ENCODE data around the gene EPSTI1.
A peak's percentile ranks its signal among the peaks of the same experiment; 100 is the strongest.
"Not testable (repeated sequence)": the region's sequence is repeated elsewhere in the genome, so short reads cannot be mapped to it uniquely, and the experiment has no call there.

EPSTI1 gene

GRCh38 chr13:42883771-42884467 is 108.1 kb downstream of the EPSTI1 start:
- peak; percentile 64 for DNase-seq

DNA sequence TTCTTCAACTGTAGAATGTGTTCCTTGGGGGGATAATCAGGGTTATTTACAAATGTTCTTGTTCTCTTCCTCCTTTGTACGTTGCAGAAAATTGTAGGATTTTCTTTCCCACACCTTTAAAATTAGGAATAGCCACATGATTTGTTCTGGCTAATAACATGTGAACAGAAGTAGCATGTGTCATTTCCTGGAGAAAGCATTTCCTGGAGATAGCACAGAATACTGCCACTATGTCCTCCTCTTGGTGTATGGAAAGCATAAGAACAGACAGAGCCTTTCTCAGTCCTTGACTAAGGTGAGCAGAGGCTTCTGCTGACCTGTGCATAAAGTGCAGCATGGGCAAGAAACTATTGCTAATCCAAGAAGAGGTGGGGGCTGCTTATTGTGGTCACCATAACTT is 108.9 kb downstream of the EPSTI1 start:
- DNase-seq: peak; percentile 4

- no peak for DNase-seq
Observed at GRCh38 chr13:42880056-42880605, 111.9 kb downstream of the EPSTI1 start.

DNA sequence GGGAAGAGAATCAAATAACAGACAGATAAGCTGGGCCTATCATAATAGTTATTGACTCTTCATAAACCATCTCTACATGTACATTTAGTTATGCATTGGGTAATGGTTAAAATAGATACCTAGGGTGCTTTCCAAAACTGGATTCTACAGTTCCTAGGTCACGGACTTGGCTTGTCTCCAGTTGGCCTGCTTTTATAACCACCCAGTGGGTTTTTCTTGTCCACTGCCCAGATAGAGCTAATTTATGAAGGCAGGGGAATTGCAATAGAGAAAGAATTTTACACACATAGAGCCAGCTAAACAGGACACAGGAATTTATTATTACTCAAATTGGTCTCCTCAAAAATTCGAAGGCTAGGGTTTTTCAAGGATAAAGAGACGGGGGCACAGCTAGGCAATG is 113.3 kb downstream of the EPSTI1 start:
- no peak for DNase-seq

DNA sequence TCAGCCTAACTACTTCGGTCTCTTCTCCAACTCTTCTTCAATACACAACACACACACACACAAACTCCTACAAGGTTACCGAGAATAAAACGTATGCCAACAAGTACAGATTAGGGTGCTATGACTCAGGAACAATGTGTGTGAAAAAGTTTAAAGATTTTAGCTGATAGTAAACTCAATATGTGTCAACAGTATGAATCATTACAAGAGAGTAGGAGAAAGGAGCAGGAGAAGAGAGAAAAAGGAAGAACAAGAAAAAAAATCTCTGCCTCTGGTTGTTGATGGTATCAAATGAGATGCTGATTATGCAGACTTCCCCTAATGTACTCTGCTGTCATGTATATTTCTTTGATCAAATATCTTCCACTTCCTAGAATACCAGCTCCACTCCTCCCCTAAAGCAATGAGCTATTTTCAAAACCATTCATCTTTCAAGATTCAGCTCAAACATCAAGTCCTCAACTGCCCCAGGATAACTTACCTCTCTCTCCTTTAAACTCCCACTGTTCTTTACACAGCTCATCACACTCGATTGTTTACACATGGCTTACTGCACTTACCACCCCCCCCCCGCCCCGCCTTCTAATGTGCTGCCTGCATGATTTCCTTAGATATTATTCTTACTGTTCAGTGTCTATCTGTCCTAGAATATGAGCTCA is 115.0 kb downstream of the EPSTI1 start:
- peak; percentile 57 for DNase-seq

DNA sequence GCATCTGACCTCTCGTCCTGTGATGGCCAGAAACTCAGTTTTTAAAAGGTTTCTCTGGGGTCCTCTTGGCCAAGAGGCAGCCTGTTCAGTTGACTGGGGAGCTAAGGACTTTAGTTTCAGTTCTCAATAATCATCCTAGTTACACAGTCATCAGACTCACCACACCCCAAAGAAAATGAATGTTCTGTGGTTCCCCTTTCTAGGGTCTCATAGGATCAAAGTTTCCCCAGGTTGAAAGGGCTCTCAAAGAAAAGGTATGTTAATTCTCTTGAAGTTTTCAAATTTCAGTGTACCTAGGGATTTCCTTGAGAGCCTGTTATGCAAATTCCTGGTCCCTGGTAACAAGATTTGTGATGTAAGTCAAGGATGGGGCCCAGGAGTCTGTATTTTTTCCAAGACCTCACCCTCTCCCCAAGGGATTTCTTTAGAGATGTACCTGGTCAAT is 115.7 kb downstream of the EPSTI1 start:
- no peak for DNase-seq

GRCh38 chr13:42875475-42876269 is 116.4 kb downstream of the EPSTI1 start:
- DNase-seq: no peak

DNA sequence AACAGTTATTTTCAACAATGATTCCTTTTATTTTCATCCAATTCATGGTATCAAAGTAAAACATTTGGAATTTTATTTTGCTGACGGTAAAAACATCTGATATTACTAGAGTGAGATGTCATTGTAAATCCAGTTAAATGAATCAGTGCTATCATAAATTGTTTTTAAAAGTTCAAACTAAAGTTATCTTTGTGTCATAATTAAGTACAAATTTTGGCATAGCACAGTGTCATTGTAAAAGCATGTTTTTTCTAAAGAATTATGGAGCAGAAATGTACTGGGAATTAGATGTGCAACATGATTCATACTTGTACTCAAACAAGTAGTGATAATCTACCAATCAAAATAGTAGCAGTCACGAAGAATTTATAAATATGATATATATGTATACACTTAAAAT is 117.8 kb downstream of the EPSTI1 start:
- no peak for DNase-seq

- DNase-seq: no peak
Observed at GRCh38 chr13:42873081-42873480, 119.0 kb downstream of the EPSTI1 start.

- no peak for DNase-seq
Observed at GRCh38 chr13:42867232-42867631, 124.8 kb downstream of the EPSTI1 start.

- DNase-seq: no peak
Observed at GRCh38 chr13:42865768-42866102, 126.3 kb downstream of the EPSTI1 start.

DNA sequence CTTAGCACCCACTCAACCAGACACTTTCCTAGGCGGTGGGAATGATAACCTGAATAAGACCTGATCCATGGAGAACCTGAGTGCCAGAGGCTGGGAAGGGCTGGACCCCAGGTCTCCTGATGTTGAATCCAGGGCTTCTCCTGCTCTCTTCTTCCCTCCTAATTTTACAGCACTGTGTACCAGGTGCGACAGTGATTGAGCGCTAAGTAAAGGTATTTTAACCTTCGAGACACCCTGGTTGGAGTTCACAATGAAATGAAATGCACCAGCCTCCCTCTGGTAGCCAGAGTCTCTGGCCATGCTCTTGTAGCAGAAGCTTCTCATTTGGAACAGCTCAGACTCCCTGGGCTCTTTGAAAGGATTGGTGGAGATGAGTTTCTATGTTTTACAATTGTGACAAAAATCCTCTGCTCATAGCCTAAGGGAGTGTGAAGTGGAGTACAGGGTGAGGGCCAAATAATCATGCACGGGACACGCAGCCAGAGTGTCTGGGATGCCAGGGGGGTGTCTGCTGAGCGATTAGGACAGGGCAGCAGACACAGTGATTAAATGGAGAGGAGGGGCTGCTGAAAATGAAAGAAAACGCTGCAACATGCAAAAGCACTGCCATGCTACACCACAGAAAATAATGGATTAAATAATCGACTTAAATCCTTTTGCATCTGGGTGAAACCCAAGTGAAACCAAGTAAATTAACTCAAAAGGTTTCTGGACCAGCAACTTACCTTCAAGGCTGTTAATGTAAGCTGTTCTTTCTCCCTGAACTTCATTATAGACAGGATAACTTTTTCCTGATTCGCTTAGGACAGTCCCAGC is 126.9 kb downstream of the EPSTI1 start:
- DNase-seq: no peak

GRCh38 chr13:42862370-42862769 is 129.7 kb downstream of the EPSTI1 start:
- DNase-seq: not testable (repeated sequence)

DNA sequence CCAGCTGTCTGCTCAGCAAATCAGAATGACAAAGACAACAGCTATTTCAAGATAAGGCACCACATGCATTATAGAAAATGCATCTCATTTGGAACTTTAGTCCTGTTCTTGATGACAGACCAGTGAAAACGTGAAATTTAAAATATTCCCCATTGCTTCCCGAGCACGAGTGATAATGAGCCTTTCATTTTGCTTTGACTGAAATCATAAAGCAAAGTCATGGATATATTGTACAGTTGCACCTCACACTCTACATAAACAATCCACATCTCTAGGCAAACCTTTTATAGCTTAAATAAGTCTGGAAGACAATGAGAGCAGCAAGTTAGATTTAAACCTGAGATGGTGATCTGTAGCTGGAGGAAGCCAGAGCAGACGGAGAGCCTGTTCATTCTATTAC is 131.6 kb downstream of the EPSTI1 start:
- DNase-seq: peak; percentile 12

GRCh38 chr13:42859760-42860159 is 132.3 kb downstream of the EPSTI1 start:
- DNase-seq: peak; percentile 45

- no peak for DNase-seq
Observed at GRCh38 chr13:42855410-42855809, 136.6 kb downstream of the EPSTI1 start.

DNA sequence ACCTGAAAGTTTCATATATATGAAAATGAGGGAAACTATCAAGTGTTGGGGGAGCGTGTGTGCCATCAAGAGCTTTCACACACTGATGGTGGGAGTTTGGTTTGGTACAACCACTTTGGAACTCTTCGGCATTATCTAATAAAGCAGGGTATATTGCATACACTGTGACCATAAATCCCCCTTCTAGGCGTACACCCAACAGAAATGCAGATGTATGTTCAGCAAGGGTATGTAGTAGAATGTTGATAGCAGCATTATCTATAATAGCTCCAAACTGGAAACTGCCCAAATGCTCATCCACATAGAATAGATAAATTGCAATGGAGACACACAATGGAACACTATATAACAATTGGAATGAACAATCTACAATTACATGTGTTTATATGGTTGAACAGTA is 139.9 kb downstream of the EPSTI1 start:
- DNase-seq: no peak

DNA sequence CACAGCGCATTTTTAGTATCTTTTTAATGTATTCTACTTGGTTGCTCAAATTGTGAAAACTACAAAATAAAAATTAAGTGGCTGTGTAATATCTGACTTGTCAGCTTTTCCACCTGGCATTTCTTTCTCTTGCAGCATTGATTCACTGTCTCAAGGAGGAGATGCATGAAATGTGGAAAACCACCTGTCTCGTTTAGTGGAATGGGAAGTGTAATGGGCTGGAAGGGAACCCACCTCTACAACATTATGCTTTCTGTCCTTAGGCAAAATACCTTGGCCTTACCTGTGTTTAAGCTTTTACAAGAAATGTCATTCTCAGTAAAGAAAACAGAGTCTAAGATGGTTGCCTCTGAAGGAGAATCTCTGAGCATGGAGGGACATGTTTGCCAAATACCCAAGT is 142.8 kb downstream of the EPSTI1 start:
- no peak for DNase-seq

DNA sequence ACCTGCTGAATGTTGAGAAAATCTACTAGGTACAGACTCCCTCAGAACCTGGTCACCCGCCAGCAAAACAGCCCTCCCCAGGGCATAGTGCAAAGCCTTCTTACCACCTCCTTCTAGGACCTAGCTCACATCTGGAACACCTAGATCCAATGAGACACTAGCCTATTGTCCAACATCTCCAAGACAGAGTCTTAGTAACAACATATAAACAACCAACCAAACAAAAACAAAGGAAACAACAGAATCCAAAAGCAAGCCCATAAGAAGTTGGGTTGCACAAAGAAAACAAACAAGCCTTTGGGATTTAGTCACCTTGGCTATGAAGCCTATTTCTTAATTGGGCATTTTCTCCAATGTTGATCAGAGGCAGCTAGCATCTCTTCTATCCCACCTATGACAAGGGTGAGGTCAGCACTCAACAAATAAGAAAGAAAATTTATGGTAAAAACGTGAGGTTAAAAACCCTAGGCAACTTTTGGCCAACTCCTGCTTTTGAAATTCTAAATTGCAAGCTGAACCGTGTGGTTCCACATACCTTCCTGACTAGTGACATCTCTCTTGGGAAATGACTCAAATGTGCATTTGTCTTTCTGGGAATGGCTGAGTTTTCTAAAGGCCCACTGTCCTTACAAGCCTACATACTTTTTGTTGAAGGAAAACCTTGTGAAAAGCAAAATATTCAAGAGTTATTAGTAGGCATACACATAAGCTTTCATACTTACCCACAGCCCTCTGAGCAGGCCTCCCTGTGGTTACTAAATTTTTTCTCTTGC is 144.0 kb downstream of the EPSTI1 start:
- DNase-seq: no peak

GRCh38 chr13:42836930-42837690 is 154.9 kb downstream of the EPSTI1 start:
- DNase-seq: peak; percentile 75

Measured in DMS53 (cell line).